ENCODE data around the gene SCAANT1.

The SCAANT1 gene

DNA sequence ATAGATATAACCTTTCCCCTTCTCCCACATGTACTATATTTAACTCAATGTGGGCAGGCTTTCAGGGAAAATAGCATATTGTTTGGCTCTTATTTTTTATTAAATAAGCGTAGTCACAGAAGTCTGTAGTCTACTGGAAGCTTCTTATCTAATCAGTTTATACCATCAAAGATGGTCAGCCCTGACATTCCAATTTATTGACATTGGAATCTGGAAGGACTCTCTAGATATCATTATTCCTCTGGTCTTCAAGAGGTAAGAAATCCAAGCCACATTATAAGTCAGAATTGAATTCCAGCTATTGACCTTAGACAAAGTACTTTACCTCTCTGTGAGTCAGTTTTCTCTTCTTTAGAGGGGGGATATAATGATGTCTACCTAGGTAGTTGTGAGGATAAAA, 38.5 kb upstream of the SCAANT1 start:
- H3K27ac ChIP-seq (ENCODE audit: low read depth in 2 of 2, low read length in 2 of 2) = no peak overlapping the region
- no peaks in the 10 kb centered on the region for H3K27me3 ChIP-seq (ENCODE audit: control insufficient read depth in 2 of 2, insufficient read depth in 2 of 2, low read length in 2 of 2)
- H3K9ac ChIP-seq (ENCODE audit: low read depth in 1 of 2, low read length in 2 of 2) = no peak overlapping the region
- H3K36me3 ChIP-seq (ENCODE audit: control insufficient read depth in 2 of 2, insufficient read depth in 2 of 2, low read length in 2 of 2) = peaks cover 0 to 10% of the 10 kb centered on the region in 2 donors
- peaks cover 3 to 4% of the 10 kb centered on the region in 2 donors for H3K4me1 ChIP-seq (ENCODE audit: control insufficient read depth in 2 of 2, insufficient read depth in 2 of 2, low read length in 2 of 2)
- H3K4me3 ChIP-seq (ENCODE audit: low read length in 2 of 2) = no peak overlapping the region
- no peaks in the 10 kb centered on the region for H3K9me3 ChIP-seq (ENCODE audit: control insufficient read depth in 2 of 2, low read length in 2 of 2)

DNA sequence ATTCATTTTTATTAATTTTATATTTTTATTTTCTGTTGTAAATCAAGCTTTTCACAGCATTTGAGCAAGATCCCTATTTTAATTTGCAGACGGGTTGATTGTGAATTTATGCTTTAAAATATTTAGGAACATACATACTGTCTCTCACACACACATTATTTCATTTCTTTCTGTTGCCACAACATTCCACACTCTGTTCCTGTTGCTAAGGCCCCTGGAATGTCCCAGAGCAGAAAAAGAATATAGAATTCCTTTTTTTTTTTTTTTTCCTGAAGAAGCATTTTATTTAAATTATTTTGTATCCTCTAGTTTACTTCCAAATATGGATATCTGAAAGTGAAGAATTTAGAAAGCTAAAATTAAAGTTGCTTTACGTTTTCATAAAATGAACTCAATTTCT, 36.8 kb upstream of the SCAANT1 start:
- H3K9ac ChIP-seq (ENCODE audit: low read depth in 1 of 2, low read length in 2 of 2) = no peak overlapping the region
- no peaks in the 10 kb centered on the region for H3K9me3 ChIP-seq (ENCODE audit: control insufficient read depth in 2 of 2, low read length in 2 of 2)
- H3K36me3 ChIP-seq (ENCODE audit: control insufficient read depth in 2 of 2, insufficient read depth in 2 of 2, low read length in 2 of 2) = peaks cover 0 to 10% of the 10 kb centered on the region in 2 donors
- H3K4me3 ChIP-seq (ENCODE audit: low read length in 2 of 2) = no peak overlapping the region
- H3K27me3 ChIP-seq (ENCODE audit: control insufficient read depth in 2 of 2, insufficient read depth in 2 of 2, low read length in 2 of 2) = no peaks in the 10 kb centered on the region
- no peak overlapping the region for H3K27ac ChIP-seq (ENCODE audit: low read depth in 2 of 2, low read length in 2 of 2)
- peaks cover 4% of the 10 kb centered on the region in 2 donors for H3K4me1 ChIP-seq (ENCODE audit: control insufficient read depth in 2 of 2, insufficient read depth in 2 of 2, low read length in 2 of 2)

DNA sequence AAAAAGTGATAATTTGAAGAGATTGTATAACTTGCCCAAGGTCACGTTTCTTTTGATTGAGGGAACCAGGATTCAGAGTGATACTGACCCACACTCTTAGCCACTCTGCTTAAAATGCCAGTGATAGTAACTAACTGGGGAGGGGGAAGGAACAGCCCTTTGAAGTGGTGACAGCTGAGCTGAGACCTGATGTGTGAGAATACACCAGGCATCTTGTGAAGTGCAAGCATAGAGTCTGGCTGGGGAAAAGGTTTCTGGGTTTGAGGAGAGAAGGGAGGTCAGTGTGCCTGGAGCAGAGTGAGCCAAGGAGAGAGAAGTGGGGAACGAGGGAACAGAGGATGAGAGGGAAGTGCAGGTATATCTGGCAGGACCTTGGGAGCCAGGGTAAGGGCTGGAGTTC, 35.4 kb upstream of the SCAANT1 start:
- Histone ChIP-seq H3K27me3 (ENCODE audit: control insufficient read depth in 2 of 2, insufficient read depth in 2 of 2, low read length in 2 of 2) (no peaks in the 10 kb centered on the region), H3K4me3 (ENCODE audit: low read length in 2 of 2) (no peak overlapping the region), H3K36me3 (ENCODE audit: control insufficient read depth in 2 of 2, insufficient read depth in 2 of 2, low read length in 2 of 2) (peaks cover 0 to 6% of the 10 kb centered on the region in 2 donors), H3K4me1 (ENCODE audit: control insufficient read depth in 2 of 2, insufficient read depth in 2 of 2, low read length in 2 of 2) (peaks cover 4% of the 10 kb centered on the region in 2 donors), H3K9ac (ENCODE audit: low read depth in 1 of 2, low read length in 2 of 2) (no peak overlapping the region), H3K9me3 (ENCODE audit: control insufficient read depth in 2 of 2, low read length in 2 of 2) (no peaks in the 10 kb centered on the region), H3K27ac (ENCODE audit: low read depth in 2 of 2, low read length in 2 of 2) (no peak overlapping the region)

DNA sequence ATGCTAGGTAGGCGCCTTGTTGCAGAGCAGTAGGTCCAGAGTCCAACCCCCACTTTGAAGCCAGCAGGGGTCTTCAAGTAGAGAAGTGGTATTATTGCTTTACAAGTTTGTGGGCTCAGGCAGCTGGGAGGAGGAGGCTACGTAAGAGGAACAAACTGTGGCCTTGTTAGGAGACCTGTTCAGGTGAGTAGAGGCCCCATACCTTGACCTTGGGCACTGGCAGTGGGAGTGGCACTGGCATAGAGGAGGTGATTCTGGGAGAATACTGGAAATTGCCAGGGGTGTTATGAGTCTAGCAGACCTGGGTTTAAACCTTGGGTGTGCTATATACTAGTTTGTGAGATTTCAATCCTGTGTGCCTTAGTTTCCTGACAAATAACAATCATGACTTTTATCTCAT, 34.6 kb upstream of the SCAANT1 start:
- Histone ChIP-seq H3K36me3 (ENCODE audit: control insufficient read depth in 2 of 2, insufficient read depth in 2 of 2, low read length in 2 of 2) (peaks cover 3% of the 10 kb centered on the region in 2 donors), H3K27ac (ENCODE audit: low read depth in 2 of 2, low read length in 2 of 2) (no peak overlapping the region), H3K27me3 (ENCODE audit: control insufficient read depth in 2 of 2, insufficient read depth in 2 of 2, low read length in 2 of 2) (no peaks in the 10 kb centered on the region), H3K9me3 (ENCODE audit: control insufficient read depth in 2 of 2, low read length in 2 of 2) (no peaks in the 10 kb centered on the region), H3K9ac (ENCODE audit: low read depth in 1 of 2, low read length in 2 of 2) (no peak overlapping the region), H3K4me3 (ENCODE audit: low read length in 2 of 2) (no peak overlapping the region), H3K4me1 (ENCODE audit: control insufficient read depth in 2 of 2, insufficient read depth in 2 of 2, low read length in 2 of 2) (peaks cover 4% of the 10 kb centered on the region in 2 donors)

DNA sequence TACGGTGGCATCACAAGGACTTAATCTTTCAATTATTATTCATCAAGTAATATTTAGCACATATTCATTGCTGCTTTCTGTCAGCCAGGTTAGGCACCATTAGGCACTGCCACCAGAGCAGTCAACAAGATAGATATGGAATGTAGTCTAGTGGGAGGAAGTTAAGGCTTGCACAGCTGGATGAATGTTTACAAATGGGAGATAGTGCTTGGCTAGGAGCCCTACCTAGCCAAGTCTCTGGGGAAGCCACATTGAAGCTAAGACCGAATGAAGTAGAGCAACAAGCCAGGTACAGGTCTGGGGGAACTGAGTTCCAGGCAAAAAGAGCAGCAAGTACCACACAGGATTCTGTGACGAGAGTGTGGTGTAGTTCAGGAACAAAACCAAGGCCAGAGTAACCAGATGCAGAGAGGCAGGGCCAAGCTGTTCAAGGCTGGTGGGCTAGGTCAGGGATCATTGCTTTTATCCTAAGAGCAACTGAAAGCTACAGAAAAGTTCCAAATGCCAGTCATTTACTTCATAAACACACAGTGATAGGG, 33.4 kb upstream of the SCAANT1 start:
- no peak overlapping the region for H3K27ac ChIP-seq (ENCODE audit: low read depth in 2 of 2, low read length in 2 of 2)
- H3K9ac ChIP-seq (ENCODE audit: low read depth in 1 of 2, low read length in 2 of 2) = no peak overlapping the region
- H3K4me1 ChIP-seq (ENCODE audit: control insufficient read depth in 2 of 2, insufficient read depth in 2 of 2, low read length in 2 of 2) = peaks cover 4% of the 10 kb centered on the region in 2 donors
- no peak overlapping the region for H3K4me3 ChIP-seq (ENCODE audit: low read length in 2 of 2)
- no peaks in the 10 kb centered on the region for H3K27me3 ChIP-seq (ENCODE audit: control insufficient read depth in 2 of 2, insufficient read depth in 2 of 2, low read length in 2 of 2)
- H3K9me3 ChIP-seq (ENCODE audit: control insufficient read depth in 2 of 2, low read length in 2 of 2) = no peaks in the 10 kb centered on the region
- peaks cover 3% of the 10 kb centered on the region in 2 donors for H3K36me3 ChIP-seq (ENCODE audit: control insufficient read depth in 2 of 2, insufficient read depth in 2 of 2, low read length in 2 of 2)

DNA sequence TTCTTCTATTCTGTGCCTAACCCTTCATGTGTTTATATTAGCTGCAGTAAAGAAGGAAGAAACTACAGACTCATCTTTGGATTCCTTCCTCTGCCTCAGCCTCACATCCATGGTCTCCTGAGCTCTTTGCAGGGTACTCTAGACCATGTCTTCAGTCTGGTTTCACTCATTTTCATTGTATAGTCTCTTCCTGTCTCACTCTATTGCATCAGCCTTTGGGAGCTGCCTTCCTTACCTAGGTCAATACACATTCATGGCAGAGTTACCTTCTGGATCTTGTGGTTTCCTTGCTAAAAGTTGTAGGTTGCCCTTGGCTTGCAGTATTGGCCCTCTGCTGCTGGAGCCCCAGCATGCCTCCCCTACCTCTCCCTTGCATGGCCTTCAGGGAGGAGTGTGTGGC, 31.5 kb upstream of the SCAANT1 start:
- H3K4me1 ChIP-seq (ENCODE audit: control insufficient read depth in 2 of 2, insufficient read depth in 2 of 2, low read length in 2 of 2) = peaks cover 4% of the 10 kb centered on the region in 2 donors
- H3K4me3 ChIP-seq (ENCODE audit: low read length in 2 of 2) = no peak overlapping the region
- no peaks in the 10 kb centered on the region for H3K9me3 ChIP-seq (ENCODE audit: control insufficient read depth in 2 of 2, low read length in 2 of 2)
- H3K9ac ChIP-seq (ENCODE audit: low read depth in 1 of 2, low read length in 2 of 2) = no peak overlapping the region
- H3K27ac ChIP-seq (ENCODE audit: low read depth in 2 of 2, low read length in 2 of 2) = no peak overlapping the region
- H3K27me3 ChIP-seq (ENCODE audit: control insufficient read depth in 2 of 2, insufficient read depth in 2 of 2, low read length in 2 of 2) = no peaks in the 10 kb centered on the region
- peaks cover 3% of the 10 kb centered on the region in 2 donors for H3K36me3 ChIP-seq (ENCODE audit: control insufficient read depth in 2 of 2, insufficient read depth in 2 of 2, low read length in 2 of 2)

DNA sequence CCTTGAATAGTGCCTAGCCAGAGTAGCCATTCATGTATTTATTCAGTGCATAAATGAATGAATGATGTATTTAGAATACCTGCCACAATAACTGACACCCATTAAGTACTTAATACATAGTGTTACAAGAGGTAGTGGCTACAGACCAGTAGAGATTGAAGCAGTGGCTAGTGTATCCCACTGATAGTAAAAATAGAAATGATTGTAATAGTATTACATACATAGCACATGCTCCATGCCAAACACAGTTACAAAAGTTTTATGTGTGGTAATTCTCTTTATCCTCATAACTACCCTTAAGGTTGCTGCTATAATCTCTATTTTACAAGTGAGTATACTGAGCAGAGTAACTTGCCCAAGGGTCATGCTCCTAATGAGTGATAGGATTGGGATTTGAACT, 30.3 kb upstream of the SCAANT1 start:
- H3K27me3 ChIP-seq (ENCODE audit: control insufficient read depth in 2 of 2, insufficient read depth in 2 of 2, low read length in 2 of 2) = no peaks in the 10 kb centered on the region

DNA sequence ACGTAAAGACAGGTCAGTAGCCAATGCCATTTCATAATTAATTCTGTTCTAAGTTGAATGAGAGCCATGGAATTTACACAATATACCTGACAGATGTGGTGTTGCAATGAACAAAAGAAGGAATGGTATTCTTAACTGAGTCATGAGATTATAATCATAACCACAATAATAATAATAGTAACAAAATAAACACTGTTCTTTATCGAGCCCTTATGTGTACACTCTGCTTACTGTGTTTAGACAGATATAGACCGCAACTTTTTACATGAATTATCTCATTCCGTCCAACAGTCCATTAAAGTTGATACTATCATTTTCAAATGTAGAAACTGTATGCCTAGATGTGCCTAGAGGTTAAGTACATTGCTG, 28.2 kb upstream of the SCAANT1 start:
- Histone ChIP-seq H3K9me3 (ENCODE audit: control insufficient read depth in 2 of 2, low read length in 2 of 2) (no peaks in the 10 kb centered on the region), H3K27ac (ENCODE audit: low read depth in 2 of 2, low read length in 2 of 2) (no peak overlapping the region), H3K4me1 (ENCODE audit: control insufficient read depth in 2 of 2, insufficient read depth in 2 of 2, low read length in 2 of 2) (peaks cover 6 to 10% of the 10 kb centered on the region in 2 donors)

More for the DNA sequence above, 30.3 kb upstream of the SCAANT1 start:
- H3K4me1 ChIP-seq (ENCODE audit: control insufficient read depth in 2 of 2, insufficient read depth in 2 of 2, low read length in 2 of 2) = peaks cover 6 to 12% of the 10 kb centered on the region in 2 donors
- H3K27ac ChIP-seq (ENCODE audit: low read depth in 2 of 2, low read length in 2 of 2) = no peak overlapping the region
- peaks cover 3% of the 10 kb centered on the region in 2 donors for H3K36me3 ChIP-seq (ENCODE audit: control insufficient read depth in 2 of 2, insufficient read depth in 2 of 2, low read length in 2 of 2)
- H3K9ac ChIP-seq (ENCODE audit: low read depth in 1 of 2, low read length in 2 of 2) = no peak overlapping the region
- no peak overlapping the region for H3K4me3 ChIP-seq (ENCODE audit: low read length in 2 of 2)
- H3K9me3 ChIP-seq (ENCODE audit: control insufficient read depth in 2 of 2, low read length in 2 of 2) = no peaks in the 10 kb centered on the region

DNA sequence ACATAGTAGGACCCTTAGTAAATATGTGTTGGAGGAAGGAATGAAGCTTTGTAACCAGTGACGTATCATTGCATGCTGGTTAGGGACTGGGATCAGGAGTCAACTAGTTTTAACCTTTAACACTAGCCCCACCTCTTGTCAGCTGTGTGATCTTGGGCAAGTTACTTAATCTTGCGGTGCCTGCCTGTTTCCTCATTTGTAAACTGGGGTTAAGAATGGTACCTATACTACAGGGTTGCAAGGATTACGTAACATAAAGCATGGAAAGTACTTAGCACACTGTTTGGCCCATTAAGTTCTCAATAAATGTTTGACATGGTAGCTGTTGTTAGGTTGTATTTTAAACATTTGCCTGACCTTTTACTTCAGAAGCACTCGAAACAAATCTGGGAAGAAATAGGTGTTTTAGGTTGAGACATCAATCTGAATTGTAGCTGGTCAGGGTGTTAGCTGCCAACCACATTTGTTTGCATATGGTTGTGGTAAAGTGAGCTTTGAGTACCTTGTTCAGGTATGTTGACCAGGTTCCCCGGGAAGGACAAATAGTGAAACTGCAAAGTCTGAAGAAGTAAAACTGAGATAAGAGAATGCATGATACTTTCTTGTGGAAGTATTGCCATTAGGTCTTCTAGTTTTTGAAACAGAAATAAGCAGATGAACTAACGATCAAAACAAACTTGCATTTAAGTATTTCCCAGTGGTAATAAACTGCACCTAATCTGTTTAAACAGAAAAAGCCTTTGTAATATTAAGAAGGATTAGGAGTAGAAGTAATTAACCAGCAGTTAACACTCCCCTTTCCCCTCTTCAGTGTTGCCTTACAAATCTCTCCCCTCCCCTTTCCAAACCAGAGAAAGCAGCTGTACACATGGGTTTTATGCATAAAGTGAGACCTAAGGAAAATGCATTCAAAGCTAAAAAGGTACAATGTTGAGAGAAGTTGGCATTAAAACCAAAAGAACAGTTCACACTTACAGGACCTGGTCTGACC, 25.8 kb upstream of the SCAANT1 start:
- H3K36me3 ChIP-seq (ENCODE audit: control insufficient read depth in 2 of 2, insufficient read depth in 2 of 2, low read length in 2 of 2) = peaks cover 0 to 3% of the 10 kb centered on the region in 2 donors
- no peak overlapping the region for H3K9ac ChIP-seq (ENCODE audit: low read depth in 1 of 2, low read length in 2 of 2)
- H3K4me1 ChIP-seq (ENCODE audit: control insufficient read depth in 2 of 2, insufficient read depth in 2 of 2, low read length in 2 of 2) = peaks cover 10 to 16% of the 10 kb centered on the region in 2 donors
- H3K27ac ChIP-seq (ENCODE audit: low read depth in 2 of 2, low read length in 2 of 2) = peak overlapping the region in 1 of 2 donors; percentile 12
- peak overlapping the region in 1 of 2 donors; percentile 39 for H3K4me3 ChIP-seq (ENCODE audit: low read length in 2 of 2)
- no peaks in the 10 kb centered on the region for H3K9me3 ChIP-seq (ENCODE audit: control insufficient read depth in 2 of 2, low read length in 2 of 2)
- no peaks in the 10 kb centered on the region for H3K27me3 ChIP-seq (ENCODE audit: control insufficient read depth in 2 of 2, insufficient read depth in 2 of 2, low read length in 2 of 2)

More for the DNA sequence above, 28.2 kb upstream of the SCAANT1 start:
- H3K9ac ChIP-seq (ENCODE audit: low read depth in 1 of 2, low read length in 2 of 2) = no peak overlapping the region
- H3K4me3 ChIP-seq (ENCODE audit: low read length in 2 of 2) = no peak overlapping the region
- no peaks in the 10 kb centered on the region for H3K27me3 ChIP-seq (ENCODE audit: control insufficient read depth in 2 of 2, insufficient read depth in 2 of 2, low read length in 2 of 2)
- H3K36me3 ChIP-seq (ENCODE audit: control insufficient read depth in 2 of 2, insufficient read depth in 2 of 2, low read length in 2 of 2) = peaks cover 3% of the 10 kb centered on the region in 2 donors

DNA sequence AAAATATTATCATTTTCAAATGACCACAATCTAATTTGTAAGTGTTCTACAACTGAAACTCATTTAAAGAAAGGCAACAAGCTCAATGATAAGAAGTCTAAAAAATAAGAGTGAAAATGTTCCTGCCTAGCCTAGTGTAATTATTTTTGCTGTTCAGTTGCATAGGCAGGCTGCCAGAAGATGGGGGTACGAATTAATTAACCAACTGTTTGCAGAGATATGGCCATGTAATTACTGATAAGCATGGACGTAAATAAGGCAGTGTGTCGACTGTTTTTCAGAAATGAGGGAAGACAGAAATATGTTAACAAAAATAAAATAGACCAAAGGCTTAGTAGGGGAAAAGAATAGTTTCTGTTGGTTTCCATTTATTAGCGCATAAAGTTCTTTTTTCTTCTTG, 24.7 kb upstream of the SCAANT1 start:
- Histone ChIP-seq H3K4me3 (ENCODE audit: low read length in 2 of 2) (no peak overlapping the region), H3K9me3 (ENCODE audit: control insufficient read depth in 2 of 2, low read length in 2 of 2) (no peaks in the 10 kb centered on the region), H3K9ac (ENCODE audit: low read depth in 1 of 2, low read length in 2 of 2) (no peak overlapping the region), H3K36me3 (ENCODE audit: control insufficient read depth in 2 of 2, insufficient read depth in 2 of 2, low read length in 2 of 2) (peaks cover 0 to under 1% of the 10 kb centered on the region in 2 donors), H3K27ac (ENCODE audit: low read depth in 2 of 2, low read length in 2 of 2) (no peak overlapping the region), H3K4me1 (ENCODE audit: control insufficient read depth in 2 of 2, insufficient read depth in 2 of 2, low read length in 2 of 2) (peaks cover 16 to 22% of the 10 kb centered on the region in 2 donors), H3K27me3 (ENCODE audit: control insufficient read depth in 2 of 2, insufficient read depth in 2 of 2, low read length in 2 of 2) (no peaks in the 10 kb centered on the region)
